ENCODE results near the gene ATP6V1C2.
"Not testable (repeated sequence)": the region's sequence is repeated elsewhere in the genome, so short reads cannot be mapped to it uniquely, and the experiment has no call there.

ATP6V1C2 gene

DNA sequence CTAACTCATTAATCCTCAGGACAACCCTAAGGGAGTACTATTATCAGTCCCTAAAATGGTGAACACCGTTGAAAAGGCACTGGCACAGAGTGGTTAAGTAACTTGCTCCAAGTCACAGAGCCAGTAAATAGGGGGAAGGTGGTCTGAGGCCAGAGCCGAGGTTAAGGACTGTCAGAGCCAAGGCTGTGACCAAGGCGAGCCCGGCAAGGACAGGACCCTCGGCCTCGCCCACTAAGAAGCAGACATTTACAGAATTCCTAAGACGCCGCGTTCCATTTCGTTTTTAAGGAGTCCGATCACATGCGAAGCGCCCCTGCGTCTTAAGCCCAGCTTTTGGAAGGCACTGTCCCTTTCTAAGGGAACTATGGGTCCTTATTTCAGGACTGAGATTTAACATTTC is 90.1 kb downstream of the ATP6V1C2 start:
- in situ Hi-C loops (cut with HindIII; ENCODE audit: low sequenced_read_pairs): no loop called here

DNA sequence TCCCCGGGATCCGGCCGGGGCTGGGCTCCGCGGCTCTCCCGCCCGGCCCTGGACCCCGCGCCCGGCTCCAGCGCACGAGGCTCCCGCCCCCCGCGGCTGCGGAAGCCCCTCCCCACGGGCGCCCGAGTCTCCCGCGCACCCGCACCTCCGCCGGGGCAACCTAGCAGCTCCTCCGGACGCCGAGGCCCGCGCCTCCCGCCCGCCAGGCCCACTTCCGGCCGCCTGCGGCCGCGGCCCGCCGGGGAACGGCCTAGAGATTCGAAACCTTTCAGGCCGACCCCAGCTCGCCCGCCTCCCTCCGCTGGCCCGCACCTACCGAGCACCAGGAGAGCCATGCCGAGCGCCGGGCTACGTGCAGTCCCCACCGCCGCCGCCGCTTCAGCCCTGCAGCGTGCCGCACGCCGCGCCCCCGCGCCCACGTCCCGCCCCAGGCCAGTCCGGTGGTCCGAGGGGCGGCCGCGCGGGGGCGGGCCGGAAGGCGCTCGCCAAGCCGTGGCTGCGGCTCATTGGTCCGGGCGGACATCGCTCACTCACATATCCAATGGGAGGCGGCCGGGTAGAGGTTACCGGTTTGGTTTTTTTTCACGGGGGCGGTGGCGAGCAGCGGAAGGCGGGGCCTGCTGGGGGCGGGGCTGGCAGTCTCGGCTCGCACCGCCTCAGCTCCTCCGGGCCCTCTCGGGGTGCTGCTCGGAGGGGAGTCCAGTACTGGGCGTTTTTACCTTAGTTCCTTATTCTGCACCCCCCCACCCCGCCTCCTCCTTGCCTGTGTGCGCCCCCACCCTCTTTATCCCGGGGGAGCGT is 91.1 kb downstream of the ATP6V1C2 start, which contains the start of gene PDIA6:
PDIA6 (minus strand) TSS at position 424 of the 801 bp plus-strand sequence; CDS start at position 335, 89 bp downstream.
- in situ Hi-C loops (cut with HindIII; ENCODE audit: low sequenced_read_pairs): no loop called here

DNA sequence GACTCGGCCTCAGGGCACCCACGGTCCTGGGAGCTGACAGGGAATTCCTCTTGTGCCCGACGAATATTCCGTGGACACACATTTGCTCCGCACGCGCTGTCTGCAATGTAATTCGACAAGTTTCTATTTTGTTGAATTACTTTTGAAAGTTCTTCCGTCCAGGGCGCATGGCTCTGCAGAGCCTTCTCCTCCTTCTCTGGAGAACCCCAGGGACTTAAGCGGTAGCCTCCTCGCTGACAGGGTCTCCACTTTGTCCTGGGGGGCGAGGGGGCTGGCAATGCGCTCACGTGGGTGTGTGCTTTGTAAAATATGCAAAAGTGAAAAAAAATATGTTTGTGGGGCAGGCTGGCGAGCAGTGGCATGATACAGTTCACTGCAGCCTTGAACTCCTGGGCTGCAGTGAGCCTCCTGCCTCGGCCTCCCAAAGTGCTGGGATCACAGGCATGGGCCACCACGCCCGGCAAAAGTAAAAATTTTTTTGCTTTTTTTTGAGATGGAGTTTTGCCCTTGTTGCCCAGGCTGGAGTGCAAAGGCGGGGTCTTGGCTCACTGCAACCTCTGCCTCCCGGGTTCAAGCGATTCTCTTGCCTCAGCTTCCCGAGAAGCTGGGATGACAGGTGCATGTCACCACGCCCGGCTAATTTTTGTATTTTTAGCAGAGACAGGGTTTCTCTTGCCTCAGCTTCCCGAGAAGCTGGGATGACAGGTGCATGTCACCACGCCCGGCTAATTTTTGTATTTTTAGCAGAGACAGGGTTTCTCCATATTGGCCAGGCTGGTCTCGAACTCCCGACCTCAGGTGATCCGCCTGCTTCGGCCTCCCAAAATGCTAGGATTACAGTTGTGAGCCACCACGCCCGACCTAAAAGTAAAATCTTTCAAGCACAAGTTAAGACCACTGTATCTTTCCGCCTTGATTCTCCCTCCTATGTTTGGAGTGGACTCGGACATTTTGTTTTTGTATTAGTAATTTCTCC is 92.0 kb downstream of the ATP6V1C2 start:
- in situ Hi-C loops (cut with HindIII; ENCODE audit: low sequenced_read_pairs): not testable (repeated sequence)

DNA sequence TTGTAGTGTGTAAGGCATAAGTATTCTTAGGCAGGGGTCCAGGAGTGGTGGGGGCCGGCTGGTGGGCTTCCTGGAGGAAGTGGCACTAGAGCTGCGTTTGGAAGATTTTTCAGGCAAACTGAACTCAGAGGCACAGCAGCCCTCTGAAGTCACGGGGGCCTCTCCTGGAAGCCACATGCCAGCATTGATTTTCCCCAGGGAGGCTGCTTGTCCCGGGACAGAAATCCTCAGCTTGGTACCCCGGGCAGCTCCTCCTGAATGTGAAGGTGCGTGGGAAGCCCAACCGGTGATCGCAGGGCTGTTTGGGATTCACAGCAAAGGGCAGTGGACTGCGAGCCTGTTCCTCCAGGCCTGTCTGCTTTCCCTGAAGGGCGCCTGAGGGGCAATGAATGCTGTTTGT is 92.7 kb downstream of the ATP6V1C2 start:
- in situ Hi-C loops (cut with HindIII; ENCODE audit: low sequenced_read_pairs): no loop called here

DNA sequence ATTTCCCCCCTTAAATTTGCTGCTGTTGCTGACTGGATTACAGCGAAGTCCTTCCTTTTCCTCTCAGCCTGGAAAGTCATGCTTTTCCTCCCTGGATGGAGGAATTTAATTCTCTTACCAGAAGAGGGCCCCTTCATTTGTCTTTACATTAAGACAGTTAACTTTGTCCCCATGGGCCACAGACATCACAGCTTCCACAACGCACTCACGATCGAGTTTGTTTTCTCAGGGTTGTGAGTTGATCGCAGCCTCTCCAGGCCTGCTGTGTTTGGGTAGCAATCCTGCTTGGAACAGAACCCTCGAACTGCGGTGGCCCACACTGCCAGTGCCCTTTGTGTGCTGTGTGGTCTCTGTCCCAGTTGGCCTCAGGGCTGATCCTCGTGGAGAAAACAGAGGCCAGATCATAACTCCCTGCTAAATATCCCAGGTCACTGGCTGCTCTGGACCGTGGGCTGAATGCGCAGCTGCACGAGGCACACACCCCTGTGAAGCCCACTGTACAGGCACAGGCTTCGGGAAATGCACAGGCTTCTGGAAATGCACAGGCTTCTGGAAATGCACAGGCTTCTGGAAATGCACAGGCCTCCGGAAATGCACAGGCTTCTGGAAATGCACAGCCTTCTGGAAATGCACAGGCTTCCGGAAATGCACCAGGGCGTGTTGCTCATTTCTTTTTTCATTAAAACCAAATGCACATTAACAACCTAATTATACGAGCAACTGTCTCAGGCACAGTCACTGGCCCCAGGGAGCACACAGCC is 93.3 kb downstream of the ATP6V1C2 start:
- in situ Hi-C loops (cut with HindIII; ENCODE audit: low sequenced_read_pairs): no loop called here

DNA sequence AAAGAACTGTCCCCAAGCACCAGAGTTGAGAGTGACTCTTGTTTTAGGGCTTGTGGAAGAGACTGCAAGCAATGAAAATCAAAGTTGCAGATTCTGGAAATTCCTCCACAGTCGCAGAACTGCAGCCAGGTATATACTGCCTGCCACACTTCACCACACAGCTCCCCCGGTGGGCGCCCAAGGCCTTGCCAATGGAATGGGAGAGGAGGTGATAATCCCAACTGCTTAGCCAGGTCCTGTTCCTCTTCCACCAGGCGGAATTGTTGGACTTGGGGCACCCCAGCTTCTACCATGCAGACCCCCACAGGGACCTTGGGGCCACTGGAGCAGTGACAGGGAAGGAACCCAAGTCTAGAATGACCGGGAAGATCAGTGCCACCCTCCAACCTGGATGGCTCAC is 96.0 kb downstream of the ATP6V1C2 start:
- in situ Hi-C loops (cut with HindIII; ENCODE audit: low sequenced_read_pairs): no loop called here

DNA sequence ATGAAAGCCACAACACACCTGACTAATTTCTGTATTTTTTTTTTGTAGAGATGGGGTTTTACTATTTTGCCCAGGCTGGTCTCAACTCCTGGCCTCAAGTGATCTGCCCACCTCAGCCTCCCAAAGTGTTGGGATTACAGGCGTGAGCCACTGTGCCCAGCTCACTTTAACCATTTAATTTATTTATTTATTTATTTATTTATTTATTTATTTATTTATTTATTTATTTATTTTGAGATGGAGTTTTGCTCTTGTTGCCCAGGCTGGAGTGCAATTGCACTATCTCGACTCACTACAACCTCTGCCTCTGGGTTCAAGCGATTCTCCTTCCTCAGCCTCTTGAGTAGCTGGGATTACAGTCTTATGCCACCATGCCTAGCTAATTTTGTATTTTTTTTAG is 96.9 kb downstream of the ATP6V1C2 start:
- in situ Hi-C loops (cut with HindIII; ENCODE audit: low sequenced_read_pairs): not testable (repeated sequence)

DNA sequence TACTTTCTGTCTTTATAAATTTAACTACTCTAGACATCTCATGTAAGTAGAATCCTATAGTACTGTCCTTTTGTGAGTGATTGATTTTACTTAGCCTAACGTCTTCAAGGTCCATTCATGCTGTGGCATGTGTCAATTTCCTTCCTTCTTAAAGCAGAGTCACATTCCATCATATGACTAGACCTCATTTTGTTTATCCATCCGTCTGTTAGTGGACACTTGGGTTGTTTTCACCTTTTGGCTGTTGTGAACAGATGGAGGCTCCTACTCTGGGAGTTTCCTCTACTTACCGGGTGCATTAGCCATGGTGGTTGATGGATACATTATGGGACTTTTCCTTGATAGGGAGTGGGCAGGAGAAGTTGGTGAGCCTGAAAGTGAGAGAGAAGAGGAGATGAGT is 97.6 kb downstream of the ATP6V1C2 start:
- in situ Hi-C loops (cut with HindIII; ENCODE audit: low sequenced_read_pairs): no loop called here

DNA sequence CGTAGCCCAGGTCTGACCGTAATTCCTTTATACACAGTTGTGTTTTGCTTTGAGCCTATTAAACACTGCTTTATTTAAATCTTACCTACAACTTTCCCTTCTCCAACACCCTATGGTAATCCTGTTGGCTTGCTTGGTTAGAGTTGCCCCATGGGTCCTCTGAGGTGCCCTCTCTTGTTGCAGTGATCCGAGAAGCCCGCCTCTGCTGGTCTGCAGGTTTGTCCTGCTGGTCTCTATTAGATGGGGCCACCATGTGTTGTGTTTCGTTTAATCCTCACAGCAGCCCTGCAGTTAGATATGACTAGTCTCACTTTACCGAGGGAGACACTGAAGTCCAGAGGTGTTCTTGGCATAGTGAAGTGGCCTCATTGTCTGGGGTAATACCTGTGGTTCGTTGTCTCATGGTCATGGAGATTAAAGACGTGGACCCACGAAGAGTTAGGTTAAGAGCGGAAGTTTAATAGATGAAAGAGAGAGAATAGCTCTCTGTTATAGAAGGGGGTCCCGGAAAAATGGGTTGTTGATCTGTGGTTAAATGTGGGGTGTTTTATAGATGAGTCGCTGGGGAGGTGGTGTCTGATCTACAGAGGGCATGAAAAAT is 98.4 kb downstream of the ATP6V1C2 start:
- in situ Hi-C loops (cut with HindIII; ENCODE audit: low sequenced_read_pairs): loop anchor here (5.0 kb wide), 1 partner anchor 302 kb away; no protein-coding TSS in a partner anchor

DNA sequence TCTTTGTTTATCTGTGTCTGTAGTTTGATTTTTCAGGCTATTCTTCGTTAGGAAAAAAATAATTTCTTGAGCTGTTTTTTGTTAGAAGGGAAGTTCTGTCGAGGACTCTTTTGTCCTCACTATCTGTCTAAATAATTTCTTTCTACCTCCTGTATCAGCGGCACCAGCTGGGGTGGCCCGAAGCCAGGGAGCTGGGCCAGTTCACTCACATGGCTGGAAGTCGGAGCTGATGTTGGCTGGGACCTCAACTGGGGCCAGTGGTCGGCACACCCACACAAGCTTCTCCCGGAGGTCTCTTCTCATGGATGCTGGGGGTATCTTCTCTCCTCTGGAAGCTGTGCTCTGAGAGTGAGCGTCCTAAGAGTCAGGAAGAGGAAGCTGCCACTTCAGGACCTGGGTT is 99.1 kb downstream of the ATP6V1C2 start:
- in situ Hi-C loops (cut with HindIII; ENCODE audit: low sequenced_read_pairs): loop anchor here (5.0 kb wide), 1 partner anchor 302 kb away; no protein-coding TSS in a partner anchor

DNA sequence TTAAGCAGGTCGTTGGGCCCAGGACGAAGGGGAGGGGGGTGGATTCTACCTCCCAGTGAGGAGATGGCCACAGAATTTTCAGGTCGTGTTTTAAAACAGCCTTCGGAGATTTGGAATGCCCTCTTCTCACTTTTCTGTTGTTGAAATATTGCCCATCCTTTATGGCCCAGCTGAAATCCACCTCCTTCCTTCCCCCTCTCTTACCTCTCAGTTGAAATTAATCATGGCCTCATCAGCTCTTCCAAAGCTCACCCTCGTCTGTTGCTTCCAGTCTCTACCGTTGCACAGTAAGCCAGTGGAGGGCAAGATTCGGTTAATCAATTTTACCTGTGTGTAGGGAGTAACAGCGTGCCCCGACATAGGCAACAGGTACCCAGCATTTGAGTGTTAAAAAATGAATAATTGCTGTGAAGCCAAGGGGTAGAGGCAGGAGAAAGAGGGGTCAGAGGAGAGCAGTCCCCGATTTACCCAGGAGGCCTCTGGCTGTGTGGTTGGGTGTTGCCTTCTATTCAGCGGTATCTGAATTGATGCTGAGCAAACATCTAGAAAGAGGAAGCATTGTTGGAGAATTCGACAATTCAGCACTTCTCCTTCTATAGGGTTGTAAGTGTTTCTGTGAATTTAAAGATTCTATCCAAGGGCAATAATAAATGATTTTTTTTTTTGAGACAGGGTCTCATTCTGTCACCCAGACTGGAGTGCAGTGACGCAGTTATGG is 99.7 kb downstream of the ATP6V1C2 start:
- in situ Hi-C loops (cut with HindIII; ENCODE audit: low sequenced_read_pairs): loop anchor here (5.0 kb wide), 1 partner anchor 301 kb away; no protein-coding TSS in a partner anchor

DNA sequence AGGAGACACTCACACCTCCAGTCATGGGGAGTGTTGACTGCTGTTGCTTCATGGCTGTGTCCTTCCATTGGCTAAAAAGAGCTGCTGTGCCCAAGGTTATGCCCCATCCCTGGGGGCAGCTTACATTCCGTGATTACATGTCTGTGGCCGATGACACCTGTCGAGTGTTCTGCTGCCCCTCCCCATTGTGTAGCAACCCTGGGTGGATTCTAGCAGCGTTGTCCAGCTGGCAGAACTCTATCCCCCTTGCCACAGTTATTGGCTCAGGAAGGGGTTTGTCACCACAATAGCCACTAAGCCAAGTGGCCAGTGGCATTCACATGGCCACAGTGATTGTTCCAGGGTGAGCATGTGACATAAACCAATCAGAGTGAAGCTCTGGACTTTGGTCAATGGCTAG is 102.8 kb downstream of the ATP6V1C2 start:
- in situ Hi-C loops (cut with HindIII; ENCODE audit: low sequenced_read_pairs): loop anchor here (5.0 kb wide), 1 partner anchor 298 kb away; no protein-coding TSS in a partner anchor

DNA sequence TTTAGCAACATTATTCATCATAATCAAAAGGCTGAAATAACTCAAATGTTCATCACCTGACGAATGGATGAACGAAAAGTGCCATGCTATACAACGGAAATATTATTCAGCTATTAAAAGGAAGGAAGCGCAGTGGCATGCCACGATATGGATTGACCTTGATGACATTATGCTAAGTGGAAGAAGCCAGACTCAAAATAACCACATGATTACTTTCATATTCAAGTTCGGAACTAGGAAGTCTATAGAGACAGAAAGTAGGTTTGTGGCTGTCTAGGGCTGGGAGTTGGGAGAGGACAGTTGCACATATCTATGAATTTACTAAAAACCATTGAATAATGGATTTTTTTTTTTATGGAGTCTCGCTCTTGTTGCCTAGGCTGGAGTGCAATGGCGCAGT is 104.6 kb downstream of the ATP6V1C2 start:
- in situ Hi-C loops (cut with HindIII; ENCODE audit: low sequenced_read_pairs): no loop called here

DNA sequence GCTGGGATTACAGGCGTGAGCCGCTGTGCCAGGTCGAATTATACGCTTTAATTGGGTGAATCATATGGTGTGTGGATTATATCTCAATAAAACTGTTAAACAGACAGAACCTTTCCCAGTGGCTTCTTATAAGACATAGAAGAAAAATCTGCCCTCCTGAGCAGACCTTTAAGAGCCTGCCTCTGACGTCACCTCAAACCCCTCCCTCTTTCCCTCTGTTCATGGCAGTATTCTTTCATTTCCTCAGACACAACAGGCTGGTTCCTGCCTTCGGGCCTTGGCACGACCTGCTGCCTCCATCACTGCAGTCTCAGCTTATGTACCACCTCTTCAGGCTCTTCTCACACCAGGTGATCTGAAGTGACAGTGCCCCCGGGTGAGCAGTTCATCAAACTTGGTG is 105.2 kb downstream of the ATP6V1C2 start:
- in situ Hi-C loops (cut with HindIII; ENCODE audit: low sequenced_read_pairs): no loop called here

DNA sequence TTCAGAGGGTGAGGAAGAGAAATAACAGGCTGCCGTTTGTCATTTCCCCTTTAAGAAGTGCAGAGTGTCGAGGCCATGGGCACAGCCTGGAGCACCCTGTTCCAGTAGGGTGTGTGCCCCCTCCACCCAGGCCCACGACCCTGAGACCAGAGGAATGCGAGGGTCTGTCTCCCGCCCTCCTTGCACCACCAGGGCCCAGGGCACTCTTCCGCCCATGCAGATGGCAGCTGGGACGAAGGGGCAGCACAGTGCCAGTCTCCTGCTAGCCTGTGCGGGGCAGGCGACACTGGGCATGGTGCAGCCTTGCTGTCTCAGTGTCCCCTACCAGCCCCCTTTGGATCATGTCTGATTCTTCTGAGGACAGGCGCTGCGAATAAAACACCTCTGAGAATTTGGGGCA is 106.9 kb downstream of the ATP6V1C2 start:
- in situ Hi-C loops (cut with HindIII; ENCODE audit: low sequenced_read_pairs): no loop called here

DNA sequence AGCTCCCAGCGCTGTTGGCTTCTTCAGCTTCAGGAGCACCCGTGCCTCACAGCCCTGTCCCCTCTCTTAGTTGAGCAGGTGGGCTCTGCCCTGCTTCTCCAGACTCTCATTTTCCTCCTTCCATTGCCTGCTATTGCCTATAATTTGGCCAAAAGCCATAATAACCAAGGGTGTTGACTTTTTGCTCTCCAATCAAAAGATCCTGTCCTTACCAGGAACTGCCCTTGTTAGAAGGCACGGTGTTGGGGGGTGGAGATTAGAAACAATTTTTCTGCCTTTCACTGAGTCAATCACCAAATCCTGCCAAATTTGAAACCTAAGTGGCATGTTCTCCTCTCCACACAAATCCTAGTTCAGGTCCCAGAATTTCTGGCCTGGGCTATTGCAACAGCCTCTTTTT is 107.9 kb downstream of the ATP6V1C2 start:
- in situ Hi-C loops (cut with HindIII; ENCODE audit: low sequenced_read_pairs): no loop called here

DNA sequence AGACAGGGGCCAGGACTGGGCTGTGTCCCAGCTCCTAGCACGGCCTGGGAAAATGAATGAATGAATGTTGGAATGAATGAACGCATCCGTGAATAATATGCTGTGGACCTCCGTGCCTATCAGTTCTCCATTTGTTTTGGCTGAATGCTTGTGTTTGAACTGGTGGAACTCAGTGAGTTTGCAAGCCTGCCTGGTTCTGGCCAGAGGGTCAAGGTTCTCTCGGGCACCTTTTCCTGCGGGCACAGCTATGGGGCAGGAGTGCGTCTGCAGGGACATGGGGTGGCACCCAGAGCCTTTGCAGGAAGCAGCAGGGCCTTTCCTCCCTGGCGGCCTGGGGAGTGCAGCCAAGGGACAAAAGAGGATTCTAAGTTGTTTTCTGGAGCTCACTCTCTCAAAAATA is 108.8 kb downstream of the ATP6V1C2 start:
- in situ Hi-C loops (cut with HindIII; ENCODE audit: low sequenced_read_pairs): no loop called here

DNA sequence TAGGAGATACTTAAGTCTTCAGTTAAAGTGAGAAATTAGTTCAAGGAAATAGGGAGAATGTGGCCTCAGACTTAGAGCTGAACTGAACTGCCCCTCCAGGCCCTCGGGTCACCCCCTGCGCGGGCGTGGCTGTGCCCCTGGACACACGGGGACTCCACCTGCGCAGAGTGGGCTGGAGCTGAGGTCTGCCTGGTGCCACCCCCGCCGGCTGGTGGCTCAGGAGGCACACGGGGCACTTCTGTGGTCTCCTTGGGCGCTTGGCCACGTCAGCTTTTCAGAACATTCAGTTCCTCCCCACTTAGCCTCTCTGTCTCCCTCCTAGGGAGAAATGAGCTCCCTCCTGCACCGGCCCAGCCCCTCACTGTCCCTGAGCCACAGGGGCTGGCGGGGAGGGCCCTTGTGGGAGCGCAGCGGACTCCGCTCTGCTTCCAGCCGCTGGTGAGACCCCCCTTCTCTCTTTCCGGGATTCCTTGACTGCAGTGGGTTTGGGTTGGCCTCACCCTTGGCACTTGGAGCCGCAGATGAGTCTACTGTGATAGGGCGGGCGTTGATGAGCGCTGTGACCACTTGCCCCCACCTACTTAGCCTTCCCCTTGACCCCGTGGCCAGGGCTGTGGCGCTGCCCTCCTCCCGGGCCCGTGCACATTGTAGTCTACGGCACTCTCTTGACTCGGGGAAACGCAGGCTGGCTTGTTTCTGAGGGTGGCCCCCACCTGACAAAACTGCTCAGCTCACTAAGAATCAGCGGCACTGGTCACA is 109.4 kb downstream of the ATP6V1C2 start:
- in situ Hi-C loops (cut with HindIII; ENCODE audit: low sequenced_read_pairs): no loop called here

DNA sequence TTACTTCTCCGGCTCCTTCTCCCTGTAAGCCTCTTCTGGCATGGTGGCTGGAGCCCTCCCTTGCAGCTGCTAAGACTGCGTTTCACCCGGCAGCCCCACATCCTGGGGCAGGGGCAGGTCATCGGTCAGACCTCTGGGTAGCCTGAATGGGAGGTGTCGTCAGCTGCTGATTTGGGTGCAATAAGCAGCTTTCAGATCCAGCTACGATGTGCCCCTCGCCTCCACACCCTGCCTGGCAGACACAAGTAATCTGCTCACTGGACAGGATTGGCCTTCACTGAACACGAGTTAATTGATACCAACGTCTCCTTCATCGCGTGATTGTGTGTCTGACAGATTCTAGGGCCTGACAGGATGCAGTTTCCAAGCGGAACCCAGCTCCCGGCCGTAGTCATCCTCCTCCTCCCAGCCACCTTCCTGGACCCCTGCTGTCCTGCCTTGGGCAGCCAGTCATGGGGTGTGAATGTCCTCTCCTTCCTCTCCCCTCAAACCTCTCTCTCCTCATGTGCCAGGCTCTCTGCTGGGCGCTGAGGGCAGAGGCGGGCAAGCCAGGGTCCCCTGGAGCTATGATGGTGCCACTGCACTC is 110.1 kb downstream of the ATP6V1C2 start:
- in situ Hi-C loops (cut with HindIII; ENCODE audit: low sequenced_read_pairs): no loop called here
